ENCODE data around the gene OPRM1.
"Not testable (repeated sequence)": the region's sequence is repeated elsewhere in the genome, so short reads cannot be mapped to it uniquely, and the experiment has no call there.

Gene OPRM1

GRCh38 chr6:154140743-154141142, 101.7 kb downstream of the OPRM1 start:
- no peak for DNase-seq (ENCODE audit: low read depth in 3 of 3)

- no peak for DNase-seq (ENCODE audit: low read depth in 3 of 3)
Measured at GRCh38 chr6:154143753-154144152, 104.7 kb downstream of the OPRM1 start.

DNA sequence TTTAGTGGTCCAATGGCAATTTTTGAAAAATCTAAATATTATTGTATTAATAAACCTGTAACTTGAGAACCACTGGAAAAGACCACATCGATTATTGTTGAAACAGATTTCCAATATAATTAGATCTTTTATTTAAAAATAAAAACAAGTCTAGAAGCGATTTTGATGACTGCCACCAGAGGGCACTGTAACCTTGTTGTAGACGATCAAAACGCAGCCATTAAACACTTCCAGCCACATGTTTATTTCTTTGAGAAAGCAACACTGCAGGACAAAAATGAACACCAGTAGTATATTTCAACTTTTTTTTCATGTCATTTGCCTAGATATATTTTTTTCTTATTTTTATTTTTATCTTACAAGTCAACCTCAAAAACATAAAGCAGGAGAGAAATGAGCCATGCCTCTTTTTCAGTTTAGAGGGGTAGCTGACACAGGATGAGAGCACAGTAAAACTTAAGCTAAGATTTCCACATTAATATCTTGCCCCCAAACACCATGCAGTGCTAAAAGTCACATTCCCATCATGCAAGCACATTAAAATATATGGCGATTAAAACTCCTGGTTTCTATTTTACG, 115.4 kb downstream of the OPRM1 start:
- peak in 2 of 3 donors; percentile 43 to 62 for DNase-seq (ENCODE audit: low read depth in 3 of 3)

DNA sequence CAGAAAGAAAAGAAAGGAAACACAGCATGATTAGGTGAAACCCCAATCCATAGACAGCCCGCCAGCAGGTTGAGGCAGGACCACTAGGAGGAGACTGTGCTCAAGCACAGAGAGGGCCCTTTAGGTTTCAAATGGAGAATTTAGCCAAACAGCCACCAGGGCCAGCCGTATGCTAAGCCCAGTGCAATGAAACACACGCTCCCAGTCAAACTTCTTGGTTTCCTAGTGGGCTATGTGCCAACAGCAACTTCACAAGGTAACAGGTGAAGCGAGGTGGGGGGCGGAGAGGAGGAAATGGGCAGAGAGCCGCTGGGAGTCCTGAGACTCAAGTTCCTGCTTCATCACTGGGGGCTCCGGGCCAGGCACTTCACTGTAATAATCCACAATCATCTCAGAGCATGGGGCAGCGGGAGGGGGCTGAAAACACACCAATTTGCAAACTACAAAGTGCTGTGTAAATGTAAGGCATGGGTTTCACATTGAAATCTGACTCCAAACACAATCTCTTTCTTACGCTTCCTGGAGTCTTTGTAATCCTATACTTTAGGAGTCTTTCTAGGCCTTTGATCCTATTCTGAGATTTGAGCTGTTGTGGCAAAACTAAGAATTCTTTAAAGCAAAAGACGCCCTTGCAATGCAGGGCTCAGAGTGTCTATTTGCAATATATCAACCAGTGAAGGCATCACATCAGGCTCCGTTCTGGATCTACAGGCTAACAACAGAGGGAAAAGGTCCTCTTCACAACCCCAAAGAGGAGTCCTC, 117.3 kb downstream of the OPRM1 start:
- DNase-seq (ENCODE audit: low read depth in 3 of 3) = peak; percentile 45 to 49 (median 45)

DNA sequence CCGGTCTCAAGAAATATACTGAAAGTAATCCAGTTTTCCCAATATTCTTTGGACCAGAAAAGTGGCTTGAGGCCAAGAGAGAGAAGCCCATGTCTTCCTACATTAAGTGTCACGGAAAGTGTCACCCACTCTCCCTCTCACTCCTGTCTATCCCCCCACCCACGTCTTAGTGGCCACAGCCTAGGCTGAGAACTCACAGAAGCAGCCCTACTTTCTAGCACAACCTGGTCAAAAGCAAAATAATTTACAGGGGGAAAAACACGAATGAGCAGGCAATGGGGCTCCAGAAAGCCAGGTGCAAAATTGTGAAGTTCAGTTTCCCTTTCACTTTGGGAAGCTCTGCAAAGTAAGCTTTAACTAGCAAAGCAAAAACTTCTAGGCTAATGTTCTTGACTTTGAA, 118.0 kb downstream of the OPRM1 start:
- DNase-seq (ENCODE audit: low read depth in 3 of 3) = no peak

DNA sequence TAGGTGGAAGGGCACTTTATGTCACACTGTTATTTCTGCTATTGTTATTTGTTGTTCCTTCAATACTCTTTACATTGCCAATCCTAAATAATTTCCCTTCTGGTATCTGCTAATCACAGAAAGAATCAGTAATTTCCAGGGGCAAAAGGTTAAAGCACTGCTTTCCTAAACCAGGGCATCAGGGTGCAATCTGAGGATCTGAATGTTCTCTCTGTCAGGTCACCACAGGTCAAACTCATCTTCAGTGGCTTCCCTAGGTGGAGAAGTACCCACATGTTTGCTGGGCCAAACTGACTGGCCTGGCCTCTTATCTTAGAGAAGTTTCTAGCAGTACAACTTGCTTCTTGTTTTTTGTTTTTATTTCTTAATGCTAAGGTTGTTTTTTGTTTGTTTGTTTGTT, 118.7 kb downstream of the OPRM1 start:
- DNase-seq (ENCODE audit: low read depth in 3 of 3) = no peak

DNA sequence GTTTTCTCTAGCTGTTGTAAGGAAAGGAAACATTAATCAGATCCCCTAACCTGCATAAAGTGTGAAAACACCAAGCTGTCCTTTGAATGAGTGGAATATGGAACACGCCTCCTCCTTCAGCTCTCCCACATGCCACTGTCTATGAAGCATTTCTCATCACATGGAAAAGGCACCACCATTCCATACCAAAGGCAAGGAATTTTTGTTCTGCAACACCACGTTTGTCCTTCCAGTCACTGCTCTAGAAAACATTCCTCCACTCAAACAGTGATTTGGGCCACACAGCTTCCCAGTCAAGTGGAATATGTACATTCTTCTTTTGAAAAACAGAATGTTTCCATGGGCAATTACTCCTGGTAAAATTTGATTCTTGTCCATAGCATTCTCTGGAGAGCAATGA, 120.1 kb downstream of the OPRM1 start:
- no peak for DNase-seq (ENCODE audit: low read depth in 3 of 3)

GRCh38 chr6:154161689-154162088, 122.6 kb downstream of the OPRM1 start:
- no peak for DNase-seq (ENCODE audit: low read depth in 3 of 3)

DNA sequence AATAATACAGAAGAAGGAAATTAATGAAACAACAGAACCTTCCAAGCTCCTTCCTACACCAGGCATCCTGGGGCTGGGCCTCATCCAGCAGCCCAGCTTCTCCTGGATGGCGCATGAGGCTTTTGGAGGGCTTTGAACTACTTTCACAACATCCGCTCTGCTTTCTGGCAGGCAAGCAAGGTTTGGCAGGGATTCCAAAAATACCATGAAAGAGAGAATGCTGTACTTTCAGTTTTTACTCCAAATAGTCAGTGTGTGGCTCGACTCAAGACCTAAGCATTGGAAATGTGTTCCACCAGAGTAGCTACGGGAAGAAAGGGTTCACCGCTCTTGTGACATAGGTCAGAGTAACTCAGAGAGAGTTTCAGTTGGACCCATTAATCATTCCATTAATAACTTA, 125.4 kb downstream of the OPRM1 start:
- DNase-seq (ENCODE audit: low read depth in 3 of 3) = no peak

DNA sequence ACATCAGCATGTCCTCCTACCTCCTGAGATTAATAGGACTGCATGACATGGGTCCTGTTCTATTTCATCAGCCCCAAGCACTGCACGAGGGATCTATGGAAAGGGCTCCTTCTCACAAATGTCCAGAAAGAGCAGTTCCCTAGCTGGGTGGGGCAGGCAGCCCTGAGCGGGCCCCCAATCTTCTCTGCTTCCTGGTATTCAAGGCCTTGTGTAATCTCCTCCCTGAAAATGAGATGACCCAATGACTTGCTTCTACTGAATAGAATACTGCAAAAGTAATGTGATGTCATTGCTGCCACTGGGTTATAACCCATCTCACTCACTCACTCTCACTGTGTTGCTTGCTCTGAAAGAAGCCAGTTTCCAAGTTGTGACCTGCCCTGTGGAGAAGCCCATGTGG, 126.4 kb downstream of the OPRM1 start:
- DNase-seq (ENCODE audit: low read depth in 3 of 3) = no peak

DNA sequence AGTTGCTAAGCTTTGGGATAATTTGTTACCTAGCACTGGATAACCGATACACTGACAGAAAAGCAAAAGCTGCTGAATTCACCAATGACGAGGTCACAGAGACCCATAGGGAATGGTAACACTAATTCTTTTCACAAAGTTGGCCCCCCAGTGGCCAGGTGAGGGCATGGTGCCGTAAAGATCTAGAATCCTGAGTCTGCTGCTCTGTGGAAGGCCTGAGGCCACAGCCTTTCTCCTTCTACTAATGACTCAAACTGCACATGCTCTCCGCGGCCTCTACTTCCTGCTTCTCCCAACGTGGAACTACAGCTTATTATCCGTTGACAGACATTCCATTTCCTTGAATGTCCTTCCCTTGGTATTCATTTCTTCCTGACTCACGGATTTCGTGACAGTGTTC, 127.1 kb downstream of the OPRM1 start:
- DNase-seq (ENCODE audit: low read depth in 3 of 3) = no peak

- DNase-seq (ENCODE audit: low read depth in 3 of 3) = no peak
Measured at GRCh38 chr6:154167126-154167525, 128.1 kb downstream of the OPRM1 start.

DNA sequence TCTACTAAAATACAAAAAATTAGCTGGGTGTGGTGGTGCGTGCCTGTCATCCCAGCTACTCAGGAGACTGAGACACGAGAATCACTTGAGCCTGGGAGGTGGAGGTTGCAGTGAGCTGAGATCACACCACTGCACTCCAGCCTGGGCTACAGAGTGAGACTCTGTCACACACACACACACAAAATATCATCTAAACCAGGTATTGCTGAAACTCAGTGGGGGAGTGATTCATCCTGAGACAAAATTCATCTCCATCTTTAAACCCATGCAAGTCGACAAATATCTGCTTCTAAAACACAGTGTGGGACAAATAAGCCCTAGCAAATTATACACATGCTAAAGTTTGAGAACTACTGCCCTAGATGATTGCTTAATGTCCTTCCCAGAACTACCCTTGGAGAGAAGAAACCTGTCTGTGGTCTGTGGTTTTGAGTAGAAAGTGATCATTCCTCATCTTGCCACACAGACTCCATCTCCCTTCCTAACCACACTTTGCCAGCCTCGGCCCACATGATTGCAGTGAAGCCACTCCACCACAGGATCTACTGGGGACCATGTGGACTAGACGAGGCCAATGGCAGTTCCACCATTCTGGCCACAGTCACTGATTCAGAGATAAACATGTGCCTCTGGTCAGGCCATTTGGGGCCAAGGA, 130.3 kb downstream of the OPRM1 start:
- DNase-seq (ENCODE audit: low read depth in 3 of 3) = peak in 1 of 3 donors; percentile 12

GRCh38 chr6:154170106-154170505, 131.1 kb downstream of the OPRM1 start:
- no peak for DNase-seq (ENCODE audit: low read depth in 3 of 3)

DNA sequence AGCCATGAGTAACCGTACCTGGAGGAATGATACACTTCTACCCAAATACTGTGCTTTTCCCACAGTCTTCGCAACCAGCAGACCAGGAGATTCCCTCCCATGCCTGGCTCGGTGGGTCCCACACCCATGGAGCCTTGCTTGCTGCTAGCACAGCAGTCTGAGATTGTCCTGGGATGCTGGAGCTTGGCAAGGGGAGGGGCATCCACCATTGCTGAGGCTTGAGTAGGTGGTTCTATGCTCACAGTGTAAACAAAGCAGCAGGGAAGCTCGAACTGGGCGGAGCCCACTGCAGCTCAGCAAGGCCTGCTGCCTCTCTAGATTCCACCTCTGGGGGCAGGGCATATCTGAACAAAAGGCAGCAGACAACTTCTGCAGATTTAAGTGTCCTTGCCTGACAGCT, 133.4 kb downstream of the OPRM1 start:
- not testable (repeated sequence) for DNase-seq (ENCODE audit: low read depth in 3 of 3)

DNA sequence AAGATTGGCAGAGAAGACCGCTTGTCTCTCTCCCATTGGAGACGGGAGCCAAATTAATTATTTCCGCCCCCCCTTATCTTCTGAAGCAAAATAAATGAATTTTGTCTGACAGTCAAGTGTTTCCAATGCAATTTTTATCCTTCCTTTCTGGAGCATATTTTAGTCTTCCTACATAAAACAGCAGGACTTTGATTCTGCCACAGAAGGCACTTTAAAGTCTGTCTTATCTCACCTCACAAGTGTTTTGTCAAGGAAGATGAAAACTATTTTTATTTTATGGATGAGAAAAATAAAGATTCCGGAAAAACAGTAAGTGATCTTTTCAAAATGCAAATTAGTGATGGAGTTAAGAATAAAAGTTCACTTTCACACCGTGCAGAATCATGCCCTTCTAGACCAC, 140.4 kb downstream of the OPRM1 start:
- DNase-seq (ENCODE audit: low read depth in 3 of 3) = no peak

DNA sequence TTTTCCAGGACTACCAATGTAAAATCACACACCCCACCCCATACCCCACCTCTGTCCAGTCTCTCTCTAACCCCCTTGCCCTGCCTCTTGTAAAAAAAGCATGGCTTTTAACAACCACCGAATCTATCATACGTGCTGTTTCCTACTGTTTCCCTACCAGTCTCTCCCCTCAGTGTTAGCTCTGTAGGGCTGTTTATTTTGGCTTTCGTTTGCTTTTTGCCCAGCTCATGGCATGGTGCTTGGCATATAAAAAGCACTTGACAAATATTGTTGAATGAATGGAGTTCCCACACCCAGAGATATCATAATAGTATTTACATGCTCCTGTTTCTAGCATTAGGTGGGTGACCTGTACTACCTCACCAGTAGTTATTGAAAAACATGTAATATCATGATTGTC, 148.2 kb downstream of the OPRM1 start:
- no peak for DNase-seq (ENCODE audit: low read depth in 3 of 3)

GRCh38 chr6:154187714-154188113, 148.7 kb downstream of the OPRM1 start:
- no peak for DNase-seq (ENCODE audit: low read depth in 3 of 3)

GRCh38 chr6:154196333-154196885, 157.4 kb downstream of the OPRM1 start:
- no peak for DNase-seq (ENCODE audit: low read depth in 3 of 3)

DNA sequence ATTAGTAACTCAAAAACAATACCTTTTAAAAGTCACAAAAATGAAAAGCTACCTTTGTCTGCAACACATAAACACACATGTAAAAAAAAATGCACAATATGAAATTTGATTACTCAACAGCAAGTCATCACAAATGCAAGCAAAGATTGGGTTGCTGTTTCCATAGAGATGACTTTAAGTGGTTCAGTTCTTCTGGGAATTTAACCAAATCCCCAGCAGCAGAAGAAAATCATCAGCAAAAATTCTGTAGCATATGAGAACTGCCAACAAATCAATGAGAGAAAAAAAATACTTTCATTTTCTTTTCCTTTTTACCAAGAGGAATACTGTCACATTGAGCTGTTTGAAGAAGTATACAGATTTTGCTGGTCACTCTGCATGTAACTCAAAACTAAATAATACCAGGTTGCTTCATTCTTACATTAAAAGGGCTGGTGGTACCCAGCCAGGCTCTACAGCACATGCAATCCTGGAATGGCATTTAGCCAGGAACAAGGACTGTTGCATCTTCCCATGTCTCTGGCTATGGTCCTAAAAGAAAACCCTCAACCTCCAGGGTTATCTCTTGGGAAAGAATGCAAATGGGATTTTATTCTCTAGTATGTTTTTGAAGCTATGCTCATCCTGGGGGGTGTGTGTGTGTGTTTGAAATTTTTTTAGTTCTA, 158.3 kb downstream of the OPRM1 start:
- no peak for DNase-seq (ENCODE audit: low read depth in 3 of 3)

DNA sequence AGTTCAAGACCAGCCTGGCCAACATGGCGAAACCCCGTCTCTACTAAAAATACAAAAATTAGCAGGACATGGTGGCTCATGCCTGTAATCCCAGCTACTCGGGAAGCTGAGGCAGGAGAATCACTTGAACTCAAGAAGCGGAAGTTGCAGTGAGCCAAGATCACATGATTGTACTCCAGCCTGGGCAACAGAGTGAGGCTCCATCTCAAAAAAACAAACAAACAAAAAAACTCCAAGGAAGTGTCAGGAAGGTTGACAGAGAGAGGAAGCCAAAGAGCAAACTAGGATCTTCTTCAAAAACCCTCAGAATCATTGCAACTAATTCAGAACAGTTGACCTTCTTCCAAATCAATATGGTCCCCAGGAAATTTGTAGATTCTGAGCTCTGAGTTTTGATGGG, 162.6 kb downstream of the OPRM1 start:
- DNase-seq (ENCODE audit: low read depth in 3 of 3) = not testable (repeated sequence)

GRCh38 chr6:154202339-154202738, 163.3 kb downstream of the OPRM1 start:
- DNase-seq (ENCODE audit: low read depth in 3 of 3) = no peak

Data from stimulated activated CD4-positive, alpha-beta T cell treated with anti-CD3 and anti-CD28 coated beads, TNF-alpha, amount 100 ng/mL, for 48 hours (primary cell).